Stimulated activated CD8-positive, alpha-beta memory T cell treated with anti-CD3 and anti-CD28 coated beads, Interleukin-15, amount 100 ng/mL, for 4 hours (primary cell): ENCODE data around the gene TTC16.

Experiments
- DNase-seq, 2 donors: peaks; one replicate each; pipeline ENCODE4 v3.0.0-alpha.2; 2020; ENCODE audit warnings: low read depth in 2 of 2

Gene TTC16

GRCh38 chr9:127715470-127716337 is at the start of gene TTC16, which contains the start of gene PTRH1:
TSS of gene TTC16 (plus strand) at chr9:127716079. CDS start at chr9:127716146, 67 bp downstream.
TSS of gene PTRH1 (minus strand) at chr9:127715663. CDS start at chr9:127715639, 24 bp downstream.
- DNase-seq = peak; percentile 93 to 95

- no peak for DNase-seq
Observed at GRCh38 chr9:127667127-127667844, 48.6 kb upstream of the TTC16 start.

- DNase-seq = no peak
Observed at GRCh38 chr9:127667906-127668305, 48.0 kb upstream of the TTC16 start.

GRCh38 chr9:127673234-127673633 is 42.6 kb upstream of the TTC16 start:
- DNase-seq = no peak

GRCh38 chr9:127676638-127677037 is 39.2 kb upstream of the TTC16 start:
- DNase-seq = no peak

- DNase-seq = no peak
Observed at GRCh38 chr9:127679506-127679905, 36.4 kb upstream of the TTC16 start.

GRCh38 chr9:127680226-127680625 is 35.7 kb upstream of the TTC16 start:
- no peak for DNase-seq

- no peak for DNase-seq
Observed at GRCh38 chr9:127680846-127681245, 35.0 kb upstream of the TTC16 start.

GRCh38 chr9:127682351-127683136 is 33.3 kb upstream of the TTC16 start:
- DNase-seq = no peak

GRCh38 chr9:127683723-127684122 is 32.2 kb upstream of the TTC16 start:
- DNase-seq = no peak

- DNase-seq = no peak
Observed at GRCh38 chr9:127684576-127684975, 31.3 kb upstream of the TTC16 start.

- no peak for DNase-seq
Observed at GRCh38 chr9:127686461-127687393, 29.2 kb upstream of the TTC16 start.

- DNase-seq = no peak
Observed at GRCh38 chr9:127689329-127690000, 26.4 kb upstream of the TTC16 start.

GRCh38 chr9:127690735-127691134 is 25.1 kb upstream of the TTC16 start:
- no peak for DNase-seq

- no peak for DNase-seq
Observed at GRCh38 chr9:127692071-127692470, 23.8 kb upstream of the TTC16 start.

- DNase-seq = no peak
Observed at GRCh38 chr9:127693143-127693542, 22.7 kb upstream of the TTC16 start.

- DNase-seq = no peak
Observed at GRCh38 chr9:127693697-127694096, 22.2 kb upstream of the TTC16 start.

- DNase-seq = no peak
Observed at GRCh38 chr9:127694890-127695720, 20.8 kb upstream of the TTC16 start.

- DNase-seq = no peak
Observed at GRCh38 chr9:127697575-127697974, 18.3 kb upstream of the TTC16 start.
